K562 (cell line): ENCODE results near the gene TTLL11. TPM values are rescaled to one million over a fixed set of nuclear protein-coding genes. Genes with fewer than 3 reads are reported as not detected.

Experiments used
- polyA plus RNA-seq, 8 experiments: library from polyadenylated mRNA; depleted of rRNA in 4 of 8; stranded (reverse) in 5 of 8; unstranded in 3 of 8; fragments of >200 nt; fragmentation: Nextera tagmentation in 2 of 8; fragmentation: Illumina TruSeq in 1 of 8; extraction: Ambion mirVana in 2 of 8; extraction: Trizol in 1 of 8; gene quantifications; 2 replicates each; pipeline versions ENCODE4 v1.2.1 to v1.2.3, GENCODE V29; 2011 to 2014; ENCODE audit warnings: inconsistent platforms in 1 of 8, missing spikeins in 1 of 8
- total RNA-seq, 7 experiments: library from RNA; depleted of rRNA in 6 of 7; stranded (reverse); fragments of >200 nt in 6 of 7; fragmentation: Illumina TruSeq in 2 of 7; extraction: Trizol in 2 of 7; gene quantifications; 2 replicates each; pipeline versions ENCODE4 v1.2.1 to v1.2.3, GENCODE V29; 2011 to 2021; ENCODE audit warnings: low replicate concordance in 1 of 7
- TF ChIP-seq, protein P1 (sequence below): fragments of 450-650 bp; IDR thresholded peaks from 2 replicates; pipeline ENCODE4 v1.6.1; 2016; ENCODE audit warnings: low read depth

Gene TTLL11
- total and polyA plus RNA-seq, 9 of the 15 experiments (the other 6 are each of a cell fraction or from before 2014, with no cell fraction given) = 0.83 to 4.4 (median 2.7) TPM

DNA sequence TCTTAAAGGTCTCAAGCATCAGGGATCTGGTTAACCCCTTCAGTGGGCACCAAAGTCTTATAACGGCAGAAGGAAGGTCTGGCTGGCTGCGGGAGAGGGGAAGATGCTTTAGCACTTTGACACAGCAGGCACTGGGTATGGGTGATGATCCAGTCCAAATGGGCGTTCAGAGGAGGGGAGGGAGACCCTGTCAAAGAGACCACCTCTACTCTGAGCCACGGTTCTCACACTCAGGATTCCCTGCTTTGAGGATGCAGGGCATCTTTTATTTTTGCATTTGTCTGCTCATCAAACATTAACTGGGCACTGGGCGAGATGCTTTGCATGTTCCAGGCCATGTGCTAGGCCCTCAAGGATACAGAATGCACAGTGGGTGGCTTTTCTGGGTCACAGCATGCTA is 237.6 kb downstream of the TTLL11 start (continued):
- TF ChIP-seq, protein P1, sequence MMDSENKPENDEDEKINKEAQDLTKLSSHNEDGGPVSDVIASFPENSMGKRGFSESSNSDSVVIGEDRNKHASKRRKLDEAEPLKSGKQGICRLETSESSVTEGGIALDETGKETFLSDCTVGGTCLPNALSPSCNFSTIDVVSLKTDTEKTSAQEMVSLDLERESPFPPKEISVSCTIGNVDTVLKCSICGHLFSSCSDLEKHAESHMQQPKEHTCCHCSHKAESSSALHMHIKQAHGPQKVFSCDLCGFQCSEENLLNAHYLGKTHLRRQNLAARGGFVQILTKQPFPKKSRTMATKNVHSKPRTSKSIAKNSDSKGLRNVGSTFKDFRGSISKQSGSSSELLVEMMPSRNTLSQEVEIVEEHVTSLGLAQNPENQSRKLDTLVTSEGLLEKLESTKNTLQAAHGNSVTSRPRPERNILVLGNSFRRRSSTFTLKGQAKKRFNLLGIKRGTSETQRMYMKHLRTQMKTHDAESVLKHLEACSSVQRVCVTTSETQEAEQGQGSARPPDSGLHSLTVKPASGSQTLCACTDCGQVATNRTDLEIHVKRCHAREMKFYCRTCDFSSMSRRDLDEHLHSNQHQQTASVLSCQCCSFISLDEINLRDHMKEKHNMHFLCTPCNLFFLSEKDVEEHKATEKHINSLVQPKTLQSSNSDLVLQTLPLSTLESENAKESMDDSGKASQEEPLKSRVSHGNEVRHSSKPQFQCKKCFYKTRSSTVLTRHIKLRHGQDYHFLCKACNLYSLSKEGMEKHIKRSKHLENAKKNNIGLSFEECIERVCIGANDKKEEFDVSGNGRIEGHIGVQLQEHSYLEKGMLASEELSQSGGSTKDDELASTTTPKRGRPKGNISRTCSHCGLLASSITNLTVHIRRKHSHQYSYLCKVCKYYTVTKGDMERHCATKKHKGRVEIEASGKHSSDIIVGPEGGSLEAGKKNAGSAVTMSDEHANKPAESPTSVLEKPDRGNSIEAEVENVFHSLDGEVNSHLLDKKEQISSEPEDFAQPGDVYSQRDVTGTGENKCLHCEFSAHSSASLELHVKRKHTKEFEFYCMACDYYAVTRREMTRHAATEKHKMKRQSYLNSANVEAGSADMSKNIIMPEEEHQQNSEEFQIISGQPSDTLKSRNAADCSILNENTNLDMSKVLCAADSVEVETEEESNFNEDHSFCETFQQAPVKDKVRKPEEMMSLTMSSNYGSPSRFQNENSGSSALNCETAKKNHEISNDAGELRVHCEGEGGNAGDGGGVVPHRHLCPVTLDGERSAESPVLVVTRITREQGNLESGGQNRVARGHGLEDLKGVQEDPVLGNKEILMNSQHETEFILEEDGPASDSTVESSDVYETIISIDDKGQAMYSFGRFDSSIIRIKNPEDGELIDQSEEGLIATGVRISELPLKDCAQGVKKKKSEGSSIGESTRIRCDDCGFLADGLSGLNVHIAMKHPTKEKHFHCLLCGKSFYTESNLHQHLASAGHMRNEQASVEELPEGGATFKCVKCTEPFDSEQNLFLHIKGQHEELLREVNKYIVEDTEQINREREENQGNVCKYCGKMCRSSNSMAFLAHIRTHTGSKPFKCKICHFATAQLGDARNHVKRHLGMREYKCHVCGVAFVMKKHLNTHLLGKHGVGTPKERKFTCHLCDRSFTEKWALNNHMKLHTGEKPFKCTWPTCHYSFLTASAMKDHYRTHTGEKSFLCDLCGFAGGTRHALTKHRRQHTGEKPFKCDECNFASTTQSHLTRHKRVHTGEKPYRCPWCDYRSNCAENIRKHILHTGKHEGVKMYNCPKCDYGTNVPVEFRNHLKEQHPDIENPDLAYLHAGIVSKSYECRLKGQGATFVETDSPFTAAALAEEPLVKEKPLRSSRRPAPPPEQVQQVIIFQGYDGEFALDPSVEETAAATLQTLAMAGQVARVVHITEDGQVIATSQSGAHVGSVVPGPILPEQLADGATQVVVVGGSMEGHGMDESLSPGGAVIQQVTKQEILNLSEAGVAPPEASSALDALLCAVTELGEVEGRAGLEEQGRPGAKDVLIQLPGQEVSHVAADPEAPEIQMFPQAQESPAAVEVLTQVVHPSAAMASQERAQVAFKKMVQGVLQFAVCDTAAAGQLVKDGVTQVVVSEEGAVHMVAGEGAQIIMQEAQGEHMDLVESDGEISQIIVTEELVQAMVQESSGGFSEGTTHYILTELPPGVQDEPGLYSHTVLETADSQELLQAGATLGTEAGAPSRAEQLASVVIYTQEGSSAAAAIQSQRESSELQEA = no peak
